ENCODE measurements around the gene CD151. TPM values are rescaled to one million over a fixed set of nuclear protein-coding genes. Genes with fewer than 3 reads are reported as not detected.

CD151 gene
- total RNA-seq, 1 donor from 2014 or later: 70.8 TPM

DNA sequence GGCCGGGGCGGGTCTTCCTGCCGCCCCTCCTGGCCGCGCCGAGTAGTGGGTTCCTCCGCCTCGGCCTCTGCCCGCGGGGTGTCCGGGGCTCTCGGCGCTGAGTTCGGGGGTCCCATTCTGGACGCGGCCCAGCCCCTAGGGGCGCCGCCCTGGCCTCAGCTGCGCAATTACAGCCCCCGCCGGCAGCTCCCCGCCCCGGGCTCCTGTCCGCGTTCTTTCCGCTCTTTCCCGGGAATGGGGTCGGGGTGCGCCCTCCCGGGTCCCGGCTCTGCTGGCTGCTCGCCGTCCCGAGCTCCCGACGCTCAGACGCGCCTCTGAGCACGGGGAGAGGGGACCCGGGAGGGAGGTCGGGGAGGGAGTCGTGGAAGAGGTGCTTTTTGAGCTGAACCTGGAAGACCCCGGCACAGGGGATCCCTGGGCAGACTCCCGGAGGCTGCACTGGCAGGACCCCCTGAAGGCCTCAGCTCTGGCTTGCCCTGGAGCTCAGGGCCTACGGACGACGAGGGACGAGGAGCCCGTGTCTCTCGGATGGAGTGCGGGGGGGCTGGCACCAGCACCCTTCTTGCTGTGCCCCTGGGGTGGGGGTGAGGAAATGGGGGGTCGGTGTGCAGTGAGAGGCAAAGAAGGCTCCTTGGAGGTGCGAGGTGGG lies 10.5 kb downstream of the CD151 start:
- no peak for DNase-seq

- peak; percentile 92 for DNase-seq
Observed at GRCh38 chr11:843818-844692, 11.3 kb downstream of the CD151 start.

GRCh38 chr11:844693-845644 lies 12.2 kb downstream of the CD151 start:
- DNase-seq: peak; percentile 94

GRCh38 chr11:845872-846495 lies 13.2 kb downstream of the CD151 start:
- DNase-seq: no peak

DNA sequence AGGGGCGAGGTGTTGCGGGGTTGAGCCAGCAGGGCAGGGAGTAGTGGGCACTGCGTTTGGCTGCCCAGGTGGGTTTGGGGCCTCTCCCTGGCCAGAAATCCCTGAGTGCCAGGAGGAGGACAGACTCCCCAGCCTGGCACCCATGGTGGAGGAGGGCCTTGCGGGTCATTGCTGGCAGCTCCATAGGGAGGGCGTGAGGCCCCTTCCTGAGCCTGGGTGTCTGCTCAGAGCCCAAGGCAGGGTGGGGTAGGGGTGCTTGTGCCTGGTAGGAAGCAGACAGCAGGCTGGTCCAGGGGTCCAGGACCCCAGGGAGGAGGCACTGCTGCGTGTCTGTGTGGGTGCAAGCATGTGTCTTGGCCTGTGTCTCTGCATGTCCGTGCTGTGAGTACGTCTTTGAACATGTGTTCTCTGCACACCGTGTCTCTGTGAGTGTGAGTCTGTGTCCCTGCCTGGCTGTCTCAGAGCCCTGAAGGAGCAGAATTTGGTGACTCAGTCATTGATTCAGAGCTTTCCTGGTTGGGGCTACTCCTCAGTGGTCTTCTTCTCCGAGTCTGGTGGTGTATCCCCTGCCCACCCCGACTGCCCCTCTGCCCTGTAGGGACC lies 13.8 kb downstream of the CD151 start:
- no peak for DNase-seq

- no peak for DNase-seq
Observed at GRCh38 chr11:847876-848275, 15.1 kb downstream of the CD151 start.

DNA sequence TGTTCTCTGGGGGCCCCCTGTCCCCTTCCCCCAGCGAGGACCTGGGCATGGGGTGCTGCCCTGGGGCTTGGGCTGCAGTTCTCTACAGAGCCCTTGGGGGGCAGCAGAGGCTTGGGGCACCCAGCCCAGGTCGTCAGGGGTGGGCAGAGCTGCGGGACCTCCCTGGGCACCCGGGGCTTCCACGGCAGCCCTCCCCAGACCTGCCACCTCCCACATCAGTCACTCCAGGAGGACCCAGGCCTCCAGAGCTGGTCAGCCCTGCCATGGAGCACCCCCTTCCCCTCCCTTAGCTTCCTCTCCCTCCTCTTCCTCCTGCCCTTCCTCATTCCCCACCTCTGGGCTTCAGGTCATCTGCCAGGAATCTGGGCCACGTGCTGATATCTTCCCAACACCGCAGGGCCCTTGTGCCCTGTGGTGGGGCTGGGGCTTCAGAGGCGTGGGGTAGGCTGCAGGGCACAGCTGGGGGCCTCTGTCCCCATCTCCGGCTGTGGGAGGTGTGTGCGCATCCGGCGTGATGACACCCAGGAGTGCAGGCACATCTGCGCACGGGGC lies 15.7 kb downstream of the CD151 start:
- no peak for DNase-seq

- DNase-seq: peak; percentile 42
Observed at GRCh38 chr11:849104-849824, 16.5 kb downstream of the CD151 start.

DNA sequence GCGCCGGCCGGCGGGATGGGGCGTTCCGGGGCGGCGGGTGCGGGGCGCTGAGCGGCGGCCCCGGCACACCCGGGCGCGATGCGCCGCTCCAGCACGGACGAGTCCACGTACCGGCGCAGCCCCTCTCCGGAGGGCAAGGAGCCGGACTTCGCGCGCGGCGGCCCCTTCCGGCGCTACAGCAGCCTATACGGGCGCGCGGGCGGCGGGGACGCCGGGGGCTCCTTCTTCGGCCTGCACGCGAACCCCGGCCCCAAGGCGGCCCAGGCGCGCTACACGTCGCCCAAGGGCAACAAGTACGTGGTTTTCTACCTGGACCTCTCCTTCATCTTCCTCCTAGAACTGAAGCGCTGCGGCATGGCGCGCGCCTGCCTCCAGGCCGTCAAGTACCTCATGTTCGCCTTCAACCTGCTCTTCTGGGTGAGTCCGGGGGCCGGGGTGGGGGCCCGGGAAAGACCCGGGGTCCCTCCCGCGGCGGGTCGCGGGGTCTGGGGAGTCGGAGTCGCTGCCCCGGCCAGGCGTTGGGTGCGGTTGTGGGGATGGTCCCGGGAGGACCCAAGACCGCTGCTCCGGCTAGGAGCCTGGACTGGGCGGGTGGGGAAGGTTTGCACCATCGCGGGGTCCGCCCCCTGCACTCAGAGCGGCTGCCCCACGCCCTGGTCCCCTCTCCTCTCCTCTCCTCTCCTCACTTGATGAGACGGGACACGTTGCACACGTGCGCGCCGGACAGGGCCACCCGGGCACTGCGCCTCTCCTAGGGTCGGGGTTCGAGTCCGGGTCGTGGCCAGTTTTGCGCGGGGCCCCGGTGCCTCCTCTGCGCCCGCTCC lies 17.4 kb downstream of the CD151 start:
- DNase-seq: no peak

GRCh38 chr11:850775-851763 lies 18.3 kb downstream of the CD151 start:
- DNase-seq: no peak

DNA sequence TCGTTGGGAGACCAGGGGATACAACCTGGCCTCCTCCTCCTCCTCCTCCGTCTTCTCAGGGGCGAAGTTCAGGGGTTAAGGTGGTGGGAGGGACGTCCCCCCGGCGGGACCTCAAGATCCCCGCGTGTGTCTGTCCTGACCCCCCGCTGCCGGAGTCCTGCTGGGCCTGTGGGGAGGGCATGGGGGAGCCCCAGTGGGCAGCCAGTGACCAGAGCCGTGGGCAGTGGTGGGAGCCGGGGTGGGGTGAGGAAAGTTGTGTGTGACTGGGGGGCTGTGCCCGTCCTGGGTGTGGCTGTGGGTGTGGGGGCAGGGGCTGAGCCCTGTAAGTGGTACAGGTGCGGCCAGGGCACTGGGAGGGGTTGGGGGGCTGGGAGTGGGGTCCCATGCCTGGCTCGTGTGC lies 20.0 kb downstream of the CD151 start:
- DNase-seq: no peak

- DNase-seq: no peak
Observed at GRCh38 chr11:853682-854448, 21.1 kb downstream of the CD151 start.

GRCh38 chr11:854601-855329 lies 22.0 kb downstream of the CD151 start:
- no peak for DNase-seq

- DNase-seq: no peak
Observed at GRCh38 chr11:855330-855674, 22.6 kb downstream of the CD151 start.

DNA sequence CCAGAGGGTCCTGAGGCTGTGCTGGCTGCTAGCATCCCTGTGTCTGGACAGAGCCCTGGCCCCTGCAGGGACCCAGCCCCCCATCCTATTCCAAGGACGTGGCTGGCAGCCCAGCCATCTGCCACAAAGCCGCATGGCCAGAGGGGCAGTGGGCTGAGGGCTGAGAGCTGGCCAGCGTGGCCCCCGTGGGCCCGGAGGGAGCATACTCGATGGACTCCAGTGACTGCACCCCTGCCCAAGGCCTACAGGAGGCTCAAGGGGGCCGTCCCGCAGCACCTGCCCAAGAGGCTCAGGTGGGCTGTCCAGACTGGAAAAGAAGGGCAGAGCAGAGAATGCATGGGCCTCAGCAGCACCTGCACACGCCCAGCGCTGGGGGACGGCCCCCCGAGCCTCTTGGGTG lies 23.0 kb downstream of the CD151 start:
- no peak for DNase-seq

GRCh38 chr11:856397-856796 lies 23.6 kb downstream of the CD151 start:
- DNase-seq: no peak

Data from skin of body (tissue), 2 donors.